Gastroesophageal sphincter (tissue), 3 donors: ENCODE data around the gene DST.

Experiments
- POLR2AphosphoS5 ChIP-seq: sonication (generic); formaldehyde crosslinking; IDR thresholded peaks from one replicate; pipeline ENCODE4 v1.6.1; 2017; ENCODE audit warnings: antibody characterized with exemption
- TF ChIP-seq, protein P1 (sequence below), 4 experiments: fragments of 200-600 bp in 2 of 4; fragments of 450-650 bp in 2 of 4; sonication (generic) in 1 of 4; IDR thresholded peaks; one replicate each; pipeline ENCODE4 v1.5.1; 2017 to 2019; ENCODE audit warnings: antibody characterized with exemption in 4 of 4, mild to moderate bottlenecking in 2 of 4, moderate library complexity in 2 of 4

DNA sequence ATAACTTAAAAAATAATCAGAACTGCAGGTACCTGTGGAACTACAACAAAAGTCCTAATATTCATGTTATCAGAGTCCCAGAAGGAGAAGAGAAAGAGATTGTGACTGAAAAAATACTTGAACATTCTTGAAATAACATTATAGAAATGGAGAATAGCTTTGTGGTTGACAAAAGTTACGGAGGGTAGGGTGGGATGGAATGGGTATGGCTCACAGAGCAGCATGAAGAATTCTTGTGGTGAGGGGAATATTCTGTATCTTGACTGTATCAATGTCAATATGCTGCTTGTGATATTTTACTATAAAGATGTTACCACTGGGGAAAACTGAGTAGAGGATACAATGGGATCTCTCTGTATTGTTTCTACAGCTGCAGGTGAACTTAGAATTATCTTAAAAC, 122.5 kb downstream of the DST start:
- TF ChIP-seq, protein P1, sequence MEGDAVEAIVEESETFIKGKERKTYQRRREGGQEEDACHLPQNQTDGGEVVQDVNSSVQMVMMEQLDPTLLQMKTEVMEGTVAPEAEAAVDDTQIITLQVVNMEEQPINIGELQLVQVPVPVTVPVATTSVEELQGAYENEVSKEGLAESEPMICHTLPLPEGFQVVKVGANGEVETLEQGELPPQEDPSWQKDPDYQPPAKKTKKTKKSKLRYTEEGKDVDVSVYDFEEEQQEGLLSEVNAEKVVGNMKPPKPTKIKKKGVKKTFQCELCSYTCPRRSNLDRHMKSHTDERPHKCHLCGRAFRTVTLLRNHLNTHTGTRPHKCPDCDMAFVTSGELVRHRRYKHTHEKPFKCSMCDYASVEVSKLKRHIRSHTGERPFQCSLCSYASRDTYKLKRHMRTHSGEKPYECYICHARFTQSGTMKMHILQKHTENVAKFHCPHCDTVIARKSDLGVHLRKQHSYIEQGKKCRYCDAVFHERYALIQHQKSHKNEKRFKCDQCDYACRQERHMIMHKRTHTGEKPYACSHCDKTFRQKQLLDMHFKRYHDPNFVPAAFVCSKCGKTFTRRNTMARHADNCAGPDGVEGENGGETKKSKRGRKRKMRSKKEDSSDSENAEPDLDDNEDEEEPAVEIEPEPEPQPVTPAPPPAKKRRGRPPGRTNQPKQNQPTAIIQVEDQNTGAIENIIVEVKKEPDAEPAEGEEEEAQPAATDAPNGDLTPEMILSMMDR (IDR thresholded peaks at IDR 0.05): no peak
- no peak for TF ChIP-seq POLR2AphosphoS5
